Stimulated activated memory B cell treated with anti-CD40 and anti-IgM and Interleukin-4, amounts not matched to agents 10 μg/mL and 1 μg/mL and 100 μg/mL, for 72 hours (primary cell): ENCODE measurements around the gene ARHGAP26.

Experiments used
- ATAC-seq: fragments of 150-1000 bp; cut with Tn5 transposase; 2 replicates; pipeline ENCODE4 v1.10.0; 2021
- H3K27ac Mint-ChIP-seq: one replicate; pipeline ENCODE4 v1.8.0; 2022; ENCODE audit warnings: mild to moderate bottlenecking, mixed read lengths
- H3K27me3 Mint-ChIP-seq: one replicate; pipeline ENCODE4 v1.8.0; 2022; ENCODE audit warnings: mixed read lengths
- H3K36me3 Mint-ChIP-seq: one replicate; pipeline ENCODE4 v1.8.0; 2022; ENCODE audit warnings: mixed read lengths
- H3K4me1 Mint-ChIP-seq: one replicate; pipeline ENCODE4 v1.8.0; 2022; ENCODE audit warnings: mixed read lengths
- H3K4me3 Mint-ChIP-seq: one replicate; pipeline ENCODE4 v1.8.0; 2022; ENCODE audit warnings: mild to moderate bottlenecking, moderate library complexity, mixed read lengths
- H3K9me3 Mint-ChIP-seq: one replicate; pipeline ENCODE4 v1.8.0; 2022; ENCODE audit warnings: mixed read lengths

ARHGAP26 gene

DNA sequence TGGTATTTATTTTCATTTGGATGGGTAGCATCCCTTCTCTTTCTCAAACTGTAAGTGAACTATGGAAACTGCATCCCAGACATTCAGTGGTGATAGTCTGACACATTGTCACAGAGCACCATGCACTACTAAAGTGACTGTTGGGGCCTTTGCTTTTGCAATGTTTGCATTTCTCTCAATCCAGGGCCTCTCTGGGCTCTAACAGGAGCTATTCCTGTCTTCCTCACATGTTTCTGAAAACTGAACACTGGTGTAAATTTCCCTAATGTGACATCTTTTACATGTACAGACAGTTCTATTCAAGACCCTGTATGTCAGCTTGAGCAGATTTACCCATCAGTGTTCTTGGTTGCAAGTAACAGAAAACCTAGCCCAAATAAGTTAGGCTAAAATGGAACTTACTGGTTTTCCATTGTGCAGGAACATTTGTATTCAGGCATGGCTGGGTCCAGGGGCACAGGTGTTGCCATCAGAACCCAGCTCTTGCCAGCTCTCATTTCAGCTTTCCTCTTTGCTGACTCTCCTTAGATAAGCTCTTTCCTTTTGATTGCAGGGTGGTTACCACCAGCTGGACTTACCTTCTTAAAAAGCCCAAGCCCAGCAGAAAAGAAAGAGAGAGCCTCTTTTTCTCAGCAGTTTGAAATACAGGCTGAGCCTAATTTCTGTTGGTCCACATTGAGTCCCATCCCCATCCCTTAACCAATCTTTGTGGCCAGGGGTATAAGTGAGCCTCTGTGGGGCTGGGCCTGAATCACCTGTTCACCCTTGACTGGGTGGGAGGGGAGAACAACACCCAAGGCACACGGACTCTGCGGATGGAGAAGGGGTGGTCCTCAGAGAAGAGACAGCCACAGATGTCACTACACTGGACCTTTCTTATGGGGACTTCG is 399.0 kb downstream of the ARHGAP26 start:
- H3K9me3 Mint-ChIP-seq: no peaks in the 10 kb centered on the region
- H3K4me3 Mint-ChIP-seq: no peak overlapping the region
- H3K4me1 Mint-ChIP-seq: peaks cover 11% of the 10 kb centered on the region
- no peak for ATAC-seq
- H3K27ac Mint-ChIP-seq: no peak overlapping the region
- no peaks in the 10 kb centered on the region for H3K27me3 Mint-ChIP-seq
- no peaks in the 10 kb centered on the region for H3K36me3 Mint-ChIP-seq

DNA sequence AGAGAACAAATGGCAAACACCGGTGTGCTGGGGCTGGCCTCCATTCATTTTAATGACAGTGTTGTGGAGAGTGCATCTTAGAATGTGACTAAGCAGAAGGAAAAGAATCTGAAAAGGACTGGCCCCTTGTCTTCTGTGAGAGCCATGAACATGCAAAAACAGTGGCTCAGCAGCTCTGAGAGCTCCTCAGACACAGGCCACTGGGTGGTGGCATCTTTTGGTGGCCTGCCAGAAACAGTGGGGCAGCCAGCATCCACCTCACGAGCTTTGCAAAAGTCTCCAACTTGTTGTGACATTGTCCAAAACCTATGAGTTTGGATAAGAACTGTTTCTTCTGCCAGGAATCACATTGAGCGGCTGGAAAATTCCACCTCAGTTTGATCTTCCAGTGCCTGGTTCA is 399.9 kb downstream of the ARHGAP26 start:
- Mint-ChIP-seq H3K4me3 (no peak overlapping the region), H3K4me1 (peaks cover 3% of the 10 kb centered on the region), H3K27me3 (no peaks in the 10 kb centered on the region), H3K9me3 (no peaks in the 10 kb centered on the region), H3K36me3 (no peaks in the 10 kb centered on the region), H3K27ac (no peak overlapping the region)
- no peak for ATAC-seq

- no peaks in the 10 kb centered on the region for H3K9me3 Mint-ChIP-seq
- no peak overlapping the region for H3K27ac Mint-ChIP-seq
- no peaks in the 10 kb centered on the region for H3K27me3 Mint-ChIP-seq
- no peak for ATAC-seq
- H3K4me1 Mint-ChIP-seq: no peaks in the 10 kb centered on the region
- no peaks in the 10 kb centered on the region for H3K36me3 Mint-ChIP-seq
- H3K4me3 Mint-ChIP-seq: no peak overlapping the region
Observed at GRCh38 chr5:143170977-143171376, 400.8 kb downstream of the ARHGAP26 start.

DNA sequence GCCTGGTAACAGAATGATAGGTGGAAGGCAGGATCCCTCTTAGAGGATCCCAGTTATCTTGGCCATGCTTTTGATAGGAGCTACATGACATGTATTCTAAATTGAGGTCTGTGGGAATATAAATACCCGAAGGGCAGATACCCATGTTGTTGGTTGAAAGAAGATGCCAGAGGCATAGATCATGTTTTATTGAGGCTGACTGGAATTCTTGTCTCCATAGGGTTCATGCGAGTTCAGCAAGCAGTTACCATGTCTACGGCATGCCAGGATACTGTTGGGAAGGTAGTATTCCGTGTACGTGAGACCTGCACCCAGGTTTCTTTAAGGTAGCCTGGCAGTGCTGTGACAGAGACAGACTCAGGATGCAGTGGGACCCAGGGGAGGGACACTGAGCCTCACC is 402.6 kb downstream of the ARHGAP26 start:
- Mint-ChIP-seq H3K9me3 (no peaks in the 10 kb centered on the region), H3K4me3 (no peak overlapping the region), H3K27me3 (no peaks in the 10 kb centered on the region), H3K4me1 (no peaks in the 10 kb centered on the region), H3K27ac (no peak overlapping the region), H3K36me3 (no peaks in the 10 kb centered on the region)
- ATAC-seq: no peak

DNA sequence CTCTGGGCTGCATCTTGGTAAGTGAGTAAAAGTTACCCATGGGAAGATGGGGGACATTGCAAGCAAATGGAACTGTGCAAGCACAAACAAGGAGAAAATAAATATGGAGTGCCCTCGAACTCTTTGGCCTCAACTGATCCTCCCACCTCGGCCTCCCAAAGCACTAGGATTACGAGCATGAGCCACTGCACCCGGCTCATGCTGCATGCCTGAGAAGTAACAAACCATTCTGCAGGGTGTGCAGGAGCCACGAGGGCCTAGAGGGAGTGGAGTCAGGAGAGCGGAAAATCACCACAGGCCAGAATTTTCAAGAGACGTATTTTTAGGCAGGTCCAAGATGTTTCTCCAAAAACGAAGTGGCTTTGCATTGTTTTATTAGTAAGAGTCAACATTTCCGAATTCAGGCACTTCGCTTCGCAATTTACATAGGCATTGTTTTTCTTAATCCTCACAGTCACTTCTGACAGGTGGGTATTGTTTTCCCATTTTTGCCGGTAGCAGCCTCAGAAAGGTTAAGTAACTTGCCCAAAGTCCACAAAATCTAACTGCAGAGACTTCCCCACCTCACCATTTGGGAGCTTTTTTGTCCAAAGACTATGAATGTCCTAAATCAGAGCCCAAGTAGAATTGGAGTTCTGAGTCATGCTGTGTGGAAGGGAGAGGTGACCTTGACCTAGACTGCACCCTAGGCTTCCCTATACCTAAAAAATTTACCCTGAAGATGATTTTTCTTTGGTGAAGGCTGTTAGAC is 403.1 kb downstream of the ARHGAP26 start:
- Mint-ChIP-seq H3K9me3 (no peaks in the 10 kb centered on the region), H3K27ac (no peak overlapping the region), H3K4me3 (no peak overlapping the region), H3K4me1 (no peaks in the 10 kb centered on the region), H3K27me3 (no peaks in the 10 kb centered on the region), H3K36me3 (no peaks in the 10 kb centered on the region)
- ATAC-seq: no peak

GRCh38 chr5:143174714-143175398 is 404.7 kb downstream of the ARHGAP26 start:
- Mint-ChIP-seq H3K27ac (no peak overlapping the region), H3K4me3 (no peak overlapping the region), H3K4me1 (no peaks in the 10 kb centered on the region), H3K9me3 (no peaks in the 10 kb centered on the region), H3K27me3 (no peaks in the 10 kb centered on the region), H3K36me3 (no peaks in the 10 kb centered on the region)
- no peak for ATAC-seq

DNA sequence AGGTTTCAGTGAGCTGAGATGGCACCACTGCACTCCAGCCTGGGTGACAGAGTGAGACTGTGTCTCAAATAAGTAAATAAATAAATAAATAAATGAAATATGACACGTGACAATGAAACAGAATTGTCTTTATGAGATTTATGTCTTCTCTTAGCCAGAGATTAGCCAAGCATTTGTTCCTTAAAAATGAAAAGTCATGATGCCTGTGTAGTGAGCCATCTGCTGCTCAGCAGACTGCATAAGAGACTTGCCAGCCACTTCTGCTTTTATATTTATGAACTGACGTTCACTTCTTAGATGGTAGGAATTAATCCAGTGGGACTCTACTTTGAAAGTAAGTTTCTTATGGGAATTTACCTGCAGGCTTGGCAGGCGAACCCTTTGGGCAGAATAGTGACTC is 405.9 kb downstream of the ARHGAP26 start:
- Mint-ChIP-seq H3K36me3 (peaks cover 5% of the 10 kb centered on the region), H3K4me3 (no peak overlapping the region), H3K4me1 (peaks cover 5% of the 10 kb centered on the region), H3K27me3 (no peaks in the 10 kb centered on the region), H3K9me3 (no peaks in the 10 kb centered on the region), H3K27ac (no peak overlapping the region)
- ATAC-seq: no peak

DNA sequence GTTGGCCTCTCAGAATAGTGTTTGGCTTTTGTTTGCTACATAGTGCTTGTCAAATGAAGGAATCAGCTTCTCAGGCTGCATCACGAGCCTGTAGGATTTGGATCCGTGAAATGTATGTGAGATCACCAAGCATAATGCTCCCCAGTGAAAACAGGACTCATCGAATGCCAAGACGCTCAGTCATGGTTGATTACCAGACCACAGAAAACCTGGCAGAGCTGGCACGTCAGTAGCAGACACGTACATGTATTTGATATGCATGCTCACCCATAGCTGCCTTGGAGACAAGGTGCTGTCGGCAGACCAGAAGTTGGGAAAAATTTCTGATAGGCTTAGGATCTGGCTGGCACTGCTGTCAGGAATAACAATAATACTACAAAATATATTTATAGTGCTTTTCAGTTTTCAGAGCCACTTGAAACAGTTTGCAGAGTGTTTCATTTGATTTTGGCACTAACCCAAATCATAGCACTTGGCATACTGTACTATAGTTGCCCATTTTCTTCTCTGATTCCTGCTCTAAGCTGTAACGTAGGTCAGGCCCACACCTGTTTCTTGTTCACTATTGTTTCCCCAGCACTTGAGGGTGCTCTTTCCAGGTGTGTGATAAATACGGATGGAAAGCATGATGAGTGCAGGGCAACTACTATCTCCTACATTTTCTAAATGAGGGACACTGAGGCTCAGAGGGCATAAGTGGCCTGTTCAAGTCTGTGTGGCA is 407.2 kb downstream of the ARHGAP26 start:
- Mint-ChIP-seq H3K4me3 (no peak overlapping the region), H3K27me3 (no peaks in the 10 kb centered on the region), H3K9me3 (no peaks in the 10 kb centered on the region), H3K27ac (no peak overlapping the region), H3K4me1 (peaks cover 17% of the 10 kb centered on the region), H3K36me3 (peaks cover 14% of the 10 kb centered on the region)
- no peak for ATAC-seq

- Mint-ChIP-seq H3K9me3 (no peaks in the 10 kb centered on the region), H3K27me3 (no peaks in the 10 kb centered on the region), H3K27ac (no peak overlapping the region), H3K36me3 (peaks cover 14% of the 10 kb centered on the region), H3K4me1 (peaks cover 31% of the 10 kb centered on the region), H3K4me3 (no peak overlapping the region)
- no peak for ATAC-seq
Observed at GRCh38 chr5:143179126-143179740, 409.1 kb downstream of the ARHGAP26 start.

DNA sequence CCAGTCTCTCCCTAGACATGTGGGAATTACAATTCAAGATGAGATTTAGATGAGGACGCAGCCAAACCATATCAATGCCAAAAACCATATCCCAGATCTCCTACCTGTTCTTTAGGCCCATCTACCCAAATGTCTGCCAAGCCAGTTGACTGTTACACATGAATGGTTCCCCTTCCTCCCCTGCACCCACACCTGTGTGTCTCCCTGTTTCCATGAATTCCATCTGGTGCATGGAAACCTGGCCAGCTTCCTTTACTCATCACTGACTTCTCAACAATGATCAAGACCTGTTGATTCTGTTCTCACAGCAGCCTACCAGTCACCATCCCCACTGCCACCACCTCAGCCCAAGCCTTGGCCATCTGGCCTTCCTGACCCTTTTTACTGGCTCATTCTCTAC is 410.6 kb downstream of the ARHGAP26 start:
- no peak overlapping the region for H3K27ac Mint-ChIP-seq
- no peak overlapping the region for H3K4me3 Mint-ChIP-seq
- no peaks in the 10 kb centered on the region for H3K9me3 Mint-ChIP-seq
- no peaks in the 10 kb centered on the region for H3K27me3 Mint-ChIP-seq
- peaks cover 31% of the 10 kb centered on the region for H3K4me1 Mint-ChIP-seq
- no peak for ATAC-seq
- peaks cover 14% of the 10 kb centered on the region for H3K36me3 Mint-ChIP-seq

DNA sequence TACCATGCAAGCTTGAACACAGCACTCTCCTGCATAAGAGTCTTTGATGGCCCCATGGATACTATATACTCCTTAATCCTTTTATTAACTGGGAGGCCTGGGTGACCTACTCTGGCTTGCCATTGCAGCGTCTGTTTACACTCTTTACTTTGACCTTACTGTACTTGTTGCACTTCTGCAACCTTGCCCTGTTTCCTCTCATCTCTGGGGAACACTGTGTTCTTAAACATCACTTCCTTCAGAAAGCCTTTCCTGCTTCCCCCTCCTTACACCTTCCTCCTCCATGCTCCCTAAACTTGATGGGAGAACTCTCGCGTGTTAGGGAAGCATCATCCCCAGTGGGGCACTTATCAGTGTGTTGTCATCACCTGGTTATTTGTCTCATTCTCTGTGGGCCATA is 411.0 kb downstream of the ARHGAP26 start:
- no peak for ATAC-seq
- H3K36me3 Mint-ChIP-seq: peaks cover 14% of the 10 kb centered on the region
- no peaks in the 10 kb centered on the region for H3K9me3 Mint-ChIP-seq
- no peaks in the 10 kb centered on the region for H3K27me3 Mint-ChIP-seq
- H3K4me3 Mint-ChIP-seq: no peak overlapping the region
- peaks cover 31% of the 10 kb centered on the region for H3K4me1 Mint-ChIP-seq
- no peak overlapping the region for H3K27ac Mint-ChIP-seq

DNA sequence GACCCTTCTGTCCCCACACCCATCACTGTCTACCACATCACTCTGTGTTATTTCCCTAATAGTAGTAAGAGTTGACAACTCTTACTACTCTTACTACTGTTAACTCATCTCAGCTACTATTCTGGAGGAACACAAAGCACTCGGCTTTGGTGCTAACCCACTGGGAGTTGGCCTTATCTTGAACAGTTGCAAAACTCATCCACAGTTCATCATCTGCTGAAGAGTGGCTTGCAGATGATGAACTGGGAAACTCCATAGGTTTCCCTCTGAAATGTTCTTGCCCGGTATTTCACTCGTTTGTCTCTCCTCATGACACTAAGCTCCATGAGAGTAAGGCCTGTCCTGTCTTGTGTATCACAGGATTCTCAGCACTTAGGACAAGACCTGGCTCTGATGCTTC is 411.9 kb downstream of the ARHGAP26 start:
- no peaks in the 10 kb centered on the region for H3K27me3 Mint-ChIP-seq
- no peak overlapping the region for H3K4me3 Mint-ChIP-seq

GRCh38 chr5:143182901-143183820 is 413.0 kb downstream of the ARHGAP26 start:
- Mint-ChIP-seq H3K4me3 (peak overlapping the region; percentile 18), H3K27ac (peak overlapping the region; percentile 40)
- peak; percentile 86 for ATAC-seq

More for the DNA sequence above, 411.9 kb downstream of the ARHGAP26 start:
- H3K9me3 Mint-ChIP-seq: no peaks in the 10 kb centered on the region
- ATAC-seq: no peak
- peaks cover 31% of the 10 kb centered on the region for H3K4me1 Mint-ChIP-seq
- H3K36me3 Mint-ChIP-seq: peaks cover 14% of the 10 kb centered on the region
- H3K27ac Mint-ChIP-seq: no peak overlapping the region

GRCh38 chr5:143183989-143184388 is 413.8 kb downstream of the ARHGAP26 start:
- Mint-ChIP-seq H3K4me3 (no peak overlapping the region), H3K36me3 (peaks cover 19% of the 10 kb centered on the region)

More at GRCh38 chr5:143182901-143183820, 413.0 kb downstream of the ARHGAP26 start:
- H3K27me3 Mint-ChIP-seq: no peaks in the 10 kb centered on the region
- peaks cover 15% of the 10 kb centered on the region for H3K36me3 Mint-ChIP-seq
- H3K9me3 Mint-ChIP-seq: no peaks in the 10 kb centered on the region
- peaks cover 31% of the 10 kb centered on the region for H3K4me1 Mint-ChIP-seq

More at GRCh38 chr5:143183989-143184388, 413.8 kb downstream of the ARHGAP26 start:
- Mint-ChIP-seq H3K4me1 (peaks cover 31% of the 10 kb centered on the region), H3K9me3 (no peaks in the 10 kb centered on the region), H3K27ac (peak overlapping the region; percentile 40), H3K27me3 (no peaks in the 10 kb centered on the region)
- ATAC-seq: no peak
